Naive thymus-derived CD8-positive, alpha-beta T cell (primary cell): ENCODE measurements around the gene PDCD5. TPM values are rescaled to one million over a fixed set of nuclear protein-coding genes. Genes with fewer than 3 reads are reported as not detected.
A peak's percentile ranks its signal among the peaks of the same experiment; 100 is the strongest.
"Not testable (repeated sequence)": the region's sequence is repeated elsewhere in the genome, so short reads cannot be mapped to it uniquely, and the experiment has no call there.

ENCODE experiments used
- ATAC-seq, 2 donors: fragments of 150-1000 bp; cut with Tn5 transposase in 1 of 2; sonication (Bioruptor Pico), chemical (Tn5 transposase) in 1 of 2; 1 replicate in 1 of 2; 2 replicates in 1 of 2; pipeline ENCODE4 v1.10.0; 2021; ENCODE audit warnings: mild to moderate bottlenecking in 2 of 2, moderate library complexity in 2 of 2
- POLR2A ChIA-PET: fragments of 350-600 bp; sonication (Branson Sonifier 250); formaldehyde crosslinking; loops from one replicate; lab custom pipeline; 2021; ENCODE audit warnings: antibody characterized with exemption; lab: Charles Lee
- DNase-seq, 10 donors: peaks; one replicate each; pipeline versions ENCODE4 v3.0.0 to v3.0.0-alpha.2; 2020 to 2022
- H3K27ac Mint-ChIP-seq, 10 donors: one replicate each; pipeline ENCODE4 v1.8.0; 2020 to 2022; ENCODE audit warnings: mild to moderate bottlenecking in 10 of 10, mixed read lengths in 10 of 10, moderate library complexity in 4 of 10, inconsistent platforms in 1 of 10
- H3K27me3 Mint-ChIP-seq, 5 donors: one replicate each; pipeline ENCODE4 v1.8.0; 2021 to 2022; ENCODE audit warnings: mixed read lengths in 5 of 5
- H3K36me3 Mint-ChIP-seq, 3 donors: one replicate each; pipeline ENCODE4 v1.8.0; 2020 to 2022; ENCODE audit warnings: mixed read lengths in 3 of 3, mild to moderate bottlenecking in 2 of 3, inconsistent platforms in 1 of 3
- H3K4me1 Mint-ChIP-seq, 4 donors: one replicate each; pipeline ENCODE4 v1.8.0; 2021 to 2022; ENCODE audit warnings: mixed read lengths in 4 of 4
- H3K4me3 Mint-ChIP-seq, 10 donors: one replicate each; pipeline ENCODE4 v1.8.0; 2020 to 2022; ENCODE audit warnings: mild to moderate bottlenecking in 10 of 10, mixed read lengths in 10 of 10, moderate library complexity in 6 of 10, inconsistent platforms in 1 of 10
- H3K9me3 Mint-ChIP-seq, 9 donors: one replicate each; pipeline ENCODE4 v1.8.0; 2020 to 2022; ENCODE audit warnings: mixed read lengths in 9 of 9, mild to moderate bottlenecking in 3 of 9, inconsistent platforms in 1 of 9, moderate library complexity in 1 of 9
- polyA plus RNA-seq, 3 donors: library from polyadenylated mRNA; unstranded; fragments of 300-500 nt; fragmentation: Illumina TruSeq; gene quantifications; one replicate each; pipeline ENCODE4 v1.2.3, GENCODE V29; 2021
- total RNA-seq, 8 experiments: library from RNA in 2 of 8; stranded (reverse) in 2 of 8; gene quantifications; one replicate each; pipeline ENCODE4 v1.2.3 and lab custom pipeline; 2021 to 2026

Gene PDCD5
- total and polyA plus RNA-seq, 5 experiments from 2014 or later = 58.9 to 117 (median 99.5) TPM

DNA sequence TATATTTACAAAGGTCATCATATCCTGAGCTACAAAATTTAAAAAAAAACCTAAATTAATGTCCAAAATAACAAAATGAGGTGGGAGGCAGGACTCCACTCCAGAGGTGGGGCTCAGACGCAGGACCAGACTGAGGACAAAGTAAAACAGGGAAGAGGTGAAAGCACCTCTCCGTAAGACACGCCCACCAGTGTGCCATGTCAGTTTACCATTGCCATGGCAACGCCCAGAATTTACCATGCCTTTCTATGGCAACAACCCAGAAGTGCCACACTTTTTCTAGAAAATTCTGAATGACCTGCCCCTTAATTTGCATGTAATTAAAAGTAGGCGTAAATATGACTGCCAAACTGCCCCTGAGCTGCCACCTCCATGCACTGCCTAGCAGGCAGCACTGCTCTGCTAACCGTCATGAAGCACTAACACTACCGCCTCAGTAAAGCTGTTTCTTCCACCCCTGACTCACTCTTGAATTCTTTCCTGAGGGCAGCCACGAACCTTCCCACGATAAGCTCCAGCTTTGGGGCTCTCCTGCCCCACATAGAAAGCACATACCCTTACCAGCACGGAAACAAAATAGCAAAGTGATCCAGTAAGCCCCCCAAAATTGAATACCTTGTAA lies 22.3 kb upstream of the PDCD5 start:
- Mint-ChIP-seq H3K36me3 (no peaks in the 10 kb centered on the region), H3K27me3 (peaks cover 3 to 9% (median 7%) of the 10 kb centered on the region in 5 donors), H3K27ac (no peak overlapping the region), H3K4me3 (no peak overlapping the region), H3K4me1 (peaks cover 0 to 2% (median 0%) of the 10 kb centered on the region in 4 donors), H3K9me3 (no peaks in the 10 kb centered on the region)
- POLR2A ChIA-PET = interaction anchor here (1.0 kb wide), 1 partner anchor 8 kb away, joined by 3 read pairs; no protein-coding TSS in a partner anchor
- ATAC-seq (no peak), DNase-seq (no peak)

DNA sequence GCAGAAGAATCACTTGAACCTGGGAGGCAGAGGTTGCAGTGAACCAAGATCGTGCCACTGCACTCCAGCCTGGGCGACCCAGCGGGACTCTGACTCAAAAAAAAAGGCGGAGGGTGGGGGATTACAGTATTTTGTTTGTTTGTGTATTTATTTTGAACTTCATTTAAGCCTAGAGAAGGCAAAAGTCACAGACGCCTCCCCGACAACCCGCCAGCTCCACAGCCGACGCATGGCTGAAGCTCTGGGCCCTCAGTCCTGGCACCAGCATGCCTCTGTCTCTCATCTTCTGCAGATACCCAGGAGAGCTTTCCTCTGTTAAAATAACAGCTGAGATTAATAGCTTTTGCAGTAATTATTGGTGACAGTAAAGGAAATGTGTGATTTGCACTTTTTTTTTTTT lies 17.2 kb upstream of the PDCD5 start:
- POLR2A ChIA-PET = no interaction called here
- ATAC-seq (no peak), DNase-seq (no peak)
- no peaks in the 10 kb centered on the region for H3K36me3 Mint-ChIP-seq
- peaks cover 0 to 27% (median 4%) of the 10 kb centered on the region in 5 donors for H3K27me3 Mint-ChIP-seq
- no peaks in the 10 kb centered on the region for H3K9me3 Mint-ChIP-seq
- no peak overlapping the region for H3K27ac Mint-ChIP-seq
- no peaks in the 10 kb centered on the region for H3K4me1 Mint-ChIP-seq
- H3K4me3 Mint-ChIP-seq = no peak overlapping the region

DNA sequence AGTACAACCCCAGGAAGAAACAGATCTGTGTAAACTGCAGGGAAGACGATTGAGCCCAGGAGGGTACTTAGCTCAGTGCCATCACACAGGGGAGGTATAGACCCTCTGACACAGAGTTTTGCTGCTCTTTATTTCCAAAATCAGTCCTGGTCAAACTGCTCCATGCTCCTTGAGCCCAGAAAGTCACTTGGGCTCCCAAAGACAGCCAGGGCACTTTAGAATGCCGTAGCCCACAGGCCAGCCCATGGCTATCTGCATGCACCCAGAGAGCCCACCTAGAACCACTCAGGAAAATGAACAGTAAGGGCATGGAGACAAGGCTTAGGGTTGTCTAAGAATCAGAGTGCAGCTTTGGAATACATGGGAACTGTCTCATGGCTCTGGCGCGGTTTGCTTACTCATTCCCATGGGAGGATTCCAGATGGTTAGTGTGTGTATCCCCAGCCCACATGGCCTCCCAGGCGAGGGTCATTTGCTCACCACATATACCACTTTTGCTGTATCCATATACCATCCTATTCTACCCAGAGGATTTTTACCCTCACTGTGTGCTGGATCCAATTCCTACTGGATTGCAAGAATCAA lies 14.7 kb upstream of the PDCD5 start:
- Mint-ChIP-seq H3K4me1 (peaks cover 5 to 9% (median 6%) of the 10 kb centered on the region in 4 donors), H3K9me3 (no peaks in the 10 kb centered on the region), H3K4me3 (no peak overlapping the region), H3K27me3 (peaks cover 3 to 32% (median 12%) of the 10 kb centered on the region in 5 donors), H3K27ac (no peak overlapping the region), H3K36me3 (no peaks in the 10 kb centered on the region)
- DNase-seq = no peak
- no peak for ATAC-seq
- POLR2A ChIA-PET = interaction anchor here (1.4 kb wide), 1 partner anchor 8 kb away, joined by 3 read pairs; no protein-coding TSS in a partner anchor

DNA sequence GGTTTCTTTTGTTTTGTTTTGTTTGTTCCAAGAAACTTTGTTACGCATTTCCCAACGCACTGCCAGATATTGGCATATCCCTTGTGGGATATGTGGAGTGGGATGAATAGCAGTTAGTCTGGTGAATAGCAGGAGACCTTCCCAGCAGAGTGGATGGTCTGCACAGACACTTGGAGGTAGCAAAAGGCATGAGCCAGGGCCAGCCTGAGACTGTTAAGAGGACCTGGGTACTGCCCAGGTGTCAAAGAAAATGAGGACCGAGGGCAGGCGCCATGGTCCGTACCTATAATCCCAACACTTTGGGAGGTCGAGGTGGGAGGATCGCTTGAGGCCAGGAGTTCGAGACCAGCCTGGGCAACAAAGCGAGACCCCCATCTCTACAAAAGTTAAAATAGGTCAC lies 13.5 kb upstream of the PDCD5 start:
- no peak overlapping the region for H3K4me3 Mint-ChIP-seq
- H3K27ac Mint-ChIP-seq = no peak overlapping the region
- peaks cover 5 to 10% (median 8%) of the 10 kb centered on the region in 4 donors for H3K4me1 Mint-ChIP-seq
- H3K27me3 Mint-ChIP-seq = peaks cover 3 to 32% (median 12%) of the 10 kb centered on the region in 5 donors
- no peaks in the 10 kb centered on the region for H3K9me3 Mint-ChIP-seq
- H3K36me3 Mint-ChIP-seq = no peaks in the 10 kb centered on the region
- POLR2A ChIA-PET = no interaction called here
- ATAC-seq = no peak
- no peak for DNase-seq

DNA sequence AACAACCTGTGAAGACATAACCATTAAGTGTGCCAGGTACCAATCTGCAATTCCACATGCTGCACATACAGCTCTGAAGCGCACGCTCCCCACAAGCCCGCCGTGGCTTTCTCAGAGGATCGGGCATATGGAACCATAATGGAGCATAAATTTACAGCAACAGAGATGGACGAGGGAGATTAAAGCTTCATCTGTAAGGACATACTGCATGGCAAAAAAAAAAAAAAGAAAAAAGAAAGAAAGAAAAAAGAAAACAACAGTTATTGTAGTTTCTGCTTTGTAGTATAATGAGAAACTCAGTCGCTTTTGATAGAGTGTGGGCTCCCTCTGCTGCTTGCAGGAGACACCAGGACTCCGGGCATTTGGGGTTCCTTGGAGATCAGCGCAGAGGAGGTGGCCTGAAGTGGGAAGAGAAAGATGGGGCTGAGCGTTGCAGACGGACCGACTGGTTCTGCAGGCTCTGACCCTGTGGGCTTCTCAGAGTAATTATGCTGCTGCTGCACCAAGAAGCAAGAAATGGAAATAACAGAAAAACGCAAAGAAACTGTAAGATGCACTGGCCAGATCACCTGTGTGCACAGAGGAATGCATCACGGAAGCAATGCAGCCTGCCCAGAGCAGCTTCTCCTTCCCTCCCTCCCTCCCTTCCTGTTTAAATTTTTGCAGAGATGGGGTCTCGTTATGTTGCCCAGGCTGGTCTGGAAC lies 10.8 kb upstream of the PDCD5 start:
- Mint-ChIP-seq H3K4me1 (peaks cover 9 to 24% (median 17%) of the 10 kb centered on the region in 4 donors), H3K4me3 (peak overlapping the region in 8 of 10 donors; percentile 5 to 69 (median 26)), H3K36me3 (no peaks in the 10 kb centered on the region), H3K27me3 (peaks cover 3 to 31% (median 12%) of the 10 kb centered on the region in 5 donors), H3K27ac (peak overlapping the region in 1 of 10 donors; percentile 69), H3K9me3 (no peaks in the 10 kb centered on the region)
- peak; percentile 83 to 92 for ATAC-seq
- POLR2A ChIA-PET = interaction anchor here (0.7 kb wide), 1 partner anchor 526 kb away, joined by 4 read pairs; no protein-coding TSS in a partner anchor
- DNase-seq = peak; percentile 29 to 76 (median 55)

DNA sequence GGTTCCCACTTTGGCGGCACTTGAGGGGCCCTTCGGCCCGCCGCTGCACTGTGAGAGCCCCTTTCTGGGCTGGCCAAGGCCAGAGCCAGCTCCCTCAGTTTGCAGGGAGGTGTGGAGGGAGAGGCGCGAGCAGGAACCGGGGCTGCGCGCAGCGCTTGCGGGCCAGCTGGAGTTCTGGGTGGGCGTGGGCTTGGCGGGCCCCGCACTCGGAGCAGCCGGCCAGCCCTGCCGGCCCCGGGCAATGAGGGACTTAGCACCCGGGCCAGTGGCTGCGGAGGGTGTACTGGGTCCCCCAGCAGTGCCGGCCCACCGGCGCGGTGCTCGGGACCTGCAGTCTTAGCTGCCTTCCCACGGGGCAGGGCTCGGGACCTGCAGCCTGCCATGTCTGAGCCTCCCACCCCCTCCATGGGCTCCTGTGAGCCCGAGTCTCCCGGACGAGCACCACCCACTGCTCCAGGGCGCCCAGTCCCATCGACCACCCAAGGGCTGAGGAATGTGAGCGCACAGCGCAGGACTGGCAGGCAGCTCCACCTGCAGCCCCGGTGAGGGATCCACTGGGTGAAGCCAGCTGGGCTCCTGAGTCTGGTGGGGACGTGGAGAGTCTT lies 9.4 kb upstream of the PDCD5 start:
- Mint-ChIP-seq H3K27me3 (peaks cover 3 to 25% (median 14%) of the 10 kb centered on the region in 5 donors), H3K4me1 (peaks cover 9 to 24% (median 17%) of the 10 kb centered on the region in 4 donors)
- H3K36me3 Mint-ChIP-seq, H3K9me3 Mint-ChIP-seq, H3K4me3 Mint-ChIP-seq, H3K27ac Mint-ChIP-seq, POLR2A ChIA-PET, ATAC-seq, DNase-seq: not testable (repeated sequence)

DNA sequence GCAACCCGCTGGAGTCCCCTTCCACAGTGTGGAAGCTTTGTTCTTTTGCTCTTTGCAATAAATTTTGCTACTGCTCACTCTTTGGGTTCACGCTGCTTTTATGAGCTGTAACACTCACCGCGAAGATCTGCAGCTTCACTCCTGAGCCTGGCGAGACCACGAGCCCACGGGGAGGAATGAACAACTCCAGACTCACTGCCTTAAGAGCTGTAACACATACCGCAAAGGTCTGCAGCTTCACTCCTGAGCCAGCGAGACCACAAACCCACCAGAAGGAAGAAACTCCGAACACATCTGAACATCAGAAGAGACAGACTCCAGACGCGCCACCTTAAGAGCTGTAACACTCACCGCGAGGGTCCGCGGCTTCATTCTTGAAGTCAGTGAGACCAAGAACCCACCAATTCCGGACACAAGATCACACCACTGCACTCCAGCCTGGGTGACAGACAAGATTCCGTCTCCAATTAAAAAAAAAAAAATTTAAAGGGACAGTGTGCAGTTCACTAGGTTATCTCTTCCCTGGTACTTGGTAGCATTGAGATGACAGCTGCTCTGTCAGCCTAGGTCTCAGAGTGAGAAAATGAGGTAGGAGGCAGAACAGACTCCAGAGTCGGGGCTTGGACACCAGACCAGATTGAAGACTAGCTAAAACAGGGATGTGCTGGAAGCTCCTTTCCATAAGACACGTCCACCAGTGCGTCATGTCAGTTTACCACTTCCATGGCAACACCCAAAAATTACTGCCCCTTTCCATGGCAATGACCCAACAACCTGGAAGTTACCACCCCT lies 8.1 kb upstream of the PDCD5 start:
- DNase-seq (peak in 5 of 10 donors; percentile 4 to 35 (median 22)), ATAC-seq (peak; percentile 66 to 67)
- not testable (repeated sequence) for H3K36me3 Mint-ChIP-seq, H3K9me3 Mint-ChIP-seq
- Mint-ChIP-seq H3K4me3 (peak overlapping the region; percentile 71 to 95 (median 85)), H3K27ac (peak overlapping the region in 9 of 10 donors; percentile 70 to 92 (median 81)), H3K27me3 (peaks cover 3 to 21% (median 10%) of the 10 kb centered on the region in 5 donors), H3K4me1 (peaks cover 9 to 24% (median 17%) of the 10 kb centered on the region in 4 donors)
- POLR2A ChIA-PET = interaction anchor here (1.2 to 1.3 kb wide), 2 partner anchors 8 to 167 kb away, joined by 3 to 5 read pairs; partner anchors contain the start of genes DPY19L3 and PDCD5

DNA sequence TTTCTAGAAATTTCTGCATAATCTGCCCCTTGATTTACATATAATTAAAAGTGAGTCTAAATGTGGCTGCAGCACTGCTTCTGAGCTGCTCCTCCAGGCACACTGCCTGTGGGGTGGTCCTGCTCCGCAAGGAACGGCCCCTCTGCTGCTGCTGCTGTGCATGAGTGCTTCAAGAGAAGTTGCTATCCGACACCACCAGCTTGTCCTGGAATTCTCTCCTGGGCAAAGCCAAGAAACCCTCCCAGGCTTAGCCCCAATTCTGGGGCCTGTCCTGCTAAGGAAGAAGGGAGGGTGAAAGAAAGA lies 7.5 kb upstream of the PDCD5 start:
- no peak for ATAC-seq
- Mint-ChIP-seq H3K9me3 (no peaks in the 10 kb centered on the region), H3K27ac (no peak overlapping the region), H3K4me3 (peak overlapping the region in 9 of 10 donors; percentile 11 to 92 (median 58)), H3K27me3 (peaks cover 3 to 21% (median 10%) of the 10 kb centered on the region in 5 donors), H3K4me1 (peaks cover 9 to 24% (median 17%) of the 10 kb centered on the region in 4 donors), H3K36me3 (no peaks in the 10 kb centered on the region)
- no peak for DNase-seq
- POLR2A ChIA-PET = interaction anchor here (1.3 kb wide), 1 partner anchor 168 kb away, joined by 5 read pairs; the partner anchor contains the start of gene DPY19L3

DNA sequence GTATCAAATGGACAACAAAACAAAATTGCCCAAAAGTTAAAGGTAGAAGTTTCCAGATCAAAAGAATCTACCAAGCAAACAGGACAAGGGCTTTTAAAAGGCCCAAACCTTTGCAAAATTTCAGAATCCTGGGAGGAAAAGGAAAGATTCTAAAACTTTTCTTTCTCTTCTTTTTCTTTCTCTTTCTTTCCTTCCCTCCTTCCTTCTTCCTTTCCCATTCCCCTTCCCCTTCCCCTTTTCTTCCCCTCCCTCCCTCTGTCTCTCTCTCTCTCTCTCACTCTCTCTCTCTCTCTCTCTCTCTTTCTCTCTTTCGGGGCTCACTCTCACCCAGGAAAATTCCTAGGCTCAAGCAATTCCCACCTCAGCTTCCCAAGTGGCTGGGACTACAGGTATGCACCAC lies 4.2 kb upstream of the PDCD5 start:
- no peak for ATAC-seq
- Mint-ChIP-seq H3K4me1 (peaks cover 7 to 21% (median 17%) of the 10 kb centered on the region in 4 donors), H3K27ac (peak overlapping the region in 1 of 10 donors; percentile 28), H3K4me3 (no peak overlapping the region), H3K36me3 (no peaks in the 10 kb centered on the region), H3K27me3 (peaks cover 0 to 9% (median 0%) of the 10 kb centered on the region in 5 donors), H3K9me3 (no peaks in the 10 kb centered on the region)
- POLR2A ChIA-PET = no interaction called here
- DNase-seq = no peak

DNA sequence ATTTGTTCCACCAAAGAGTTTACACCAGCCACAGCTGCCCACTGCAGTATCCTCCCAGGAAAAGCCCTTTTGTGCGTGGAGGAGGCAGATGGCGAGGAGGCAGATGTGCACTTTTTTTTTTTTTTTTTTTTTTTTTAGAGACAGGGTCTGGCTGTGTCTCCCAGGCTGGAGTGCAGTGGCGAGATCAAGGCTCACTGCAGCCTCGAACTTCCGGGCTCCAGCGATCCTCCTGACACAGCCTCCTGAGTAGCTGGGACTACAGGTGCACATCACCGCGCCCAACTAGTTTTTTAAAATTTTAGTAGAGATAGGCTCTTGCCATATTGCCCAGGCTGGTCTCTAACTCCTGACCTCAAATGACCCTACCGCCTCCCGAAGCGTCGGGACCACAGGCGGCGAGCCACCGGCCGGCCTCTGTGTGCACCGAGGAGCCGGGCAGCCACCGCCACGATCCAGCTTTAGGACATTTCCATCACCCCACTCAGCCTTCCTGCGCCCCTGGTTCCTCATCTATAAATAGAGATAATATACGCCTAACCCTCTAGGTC lies 563 bp upstream of the PDCD5 start:
- ATAC-seq (no peak), DNase-seq (no peak)
- Mint-ChIP-seq H3K27ac (peak overlapping the region in 9 of 10 donors; percentile 89 to 97 (median 94)), H3K9me3 (no peaks in the 10 kb centered on the region), H3K36me3 (peaks cover 0 to 25% (median 2%) of the 10 kb centered on the region in 3 donors), H3K4me1 (peaks cover 3 to 37% (median 28%) of the 10 kb centered on the region in 4 donors), H3K4me3 (peak overlapping the region; percentile 91 to 97 (median 94)), H3K27me3 (peaks cover 0 to 9% (median 0%) of the 10 kb centered on the region in 5 donors)
- POLR2A ChIA-PET = interaction anchor here (0.7 to 1.9 kb wide), 10 partner anchors 8 to 793 kb away, joined by 3 to 16 read pairs (median 5); partner anchors contain the start of genes ANKRD27, CEBPG, DPY19L3 and NUDT19

DNA sequence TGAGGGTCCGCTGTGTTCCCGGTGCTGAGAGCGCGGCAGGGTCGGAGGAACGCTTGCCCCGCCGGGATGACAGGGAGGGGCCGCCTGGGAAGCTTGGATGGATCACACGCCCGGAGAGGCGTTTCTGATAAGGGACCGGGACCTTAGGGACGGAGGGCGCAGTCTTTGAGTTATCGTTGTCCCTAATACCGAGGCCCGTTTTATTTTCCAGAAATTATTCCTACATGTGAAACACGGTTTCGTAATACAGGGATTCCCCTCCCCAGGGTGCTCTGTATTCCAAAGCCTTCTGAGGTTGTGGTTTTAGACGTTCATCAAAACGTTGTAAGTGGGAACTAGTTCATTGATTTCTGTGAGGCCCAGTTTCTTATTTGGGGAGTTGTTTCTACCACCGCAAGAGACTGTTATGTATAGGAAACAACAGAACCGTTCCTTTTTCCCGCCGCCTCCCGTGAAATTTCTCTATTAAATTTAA lies 752 bp downstream of the PDCD5 start:
- peaks cover 0 to 38% (median 8%) of the 10 kb centered on the region in 3 donors for H3K36me3 Mint-ChIP-seq
- no peaks in the 10 kb centered on the region for H3K9me3 Mint-ChIP-seq
- ATAC-seq = no peak
- peak overlapping the region; percentile 10 to 88 (median 80) for H3K27ac Mint-ChIP-seq
- H3K27me3 Mint-ChIP-seq = no peaks in the 10 kb centered on the region
- peak in 1 of 10 donors; percentile 12 for DNase-seq
- H3K4me3 Mint-ChIP-seq = peak overlapping the region; percentile 77 to 95 (median 84)
- POLR2A ChIA-PET = interaction anchor here (1.2 to 1.9 kb wide), 6 partner anchors 9 to 792 kb away, joined by 3 to 16 read pairs (median 5); partner anchors contain the start of genes ANKRD27, CEBPG, DPY19L3 and FAAP24
- H3K4me1 Mint-ChIP-seq = peaks cover 10 to 50% (median 41%) of the 10 kb centered on the region in 4 donors
